NB4 (cell line): ENCODE results near the gene ATP12A.

Source experiments
- CTCF ChIP-seq: IDR thresholded peaks from one replicate; pipeline ENCODE4 v1.5.1; 2012; ENCODE audit warnings: low read depth, low read length
- POLR2A ChIP-seq: IDR thresholded peaks from 2 replicates; pipeline ENCODE4 v1.6.1; 2011; ENCODE audit warnings: mild to moderate bottlenecking; ENCODE audit not compliant: insufficient read length; ENCODE audit errors: extremely low read depth

- TF ChIP-seq CTCF (no peak), POLR2A (no peak)
Measured at GRCh38 chr13:24652359-24652758, 27.8 kb upstream of the ATP12A start.
